NCI-H510A (cell line): ENCODE results near the gene GSS.
"Not testable (repeated sequence)": the region's sequence is repeated elsewhere in the genome, so short reads cannot be mapped to it uniquely, and the experiment has no call there.

Experiments
- DNase-seq: peaks from one replicate; lab custom pipeline; 2025; lab: John Stamatoyannopoulos, UW

The GSS gene

DNA sequence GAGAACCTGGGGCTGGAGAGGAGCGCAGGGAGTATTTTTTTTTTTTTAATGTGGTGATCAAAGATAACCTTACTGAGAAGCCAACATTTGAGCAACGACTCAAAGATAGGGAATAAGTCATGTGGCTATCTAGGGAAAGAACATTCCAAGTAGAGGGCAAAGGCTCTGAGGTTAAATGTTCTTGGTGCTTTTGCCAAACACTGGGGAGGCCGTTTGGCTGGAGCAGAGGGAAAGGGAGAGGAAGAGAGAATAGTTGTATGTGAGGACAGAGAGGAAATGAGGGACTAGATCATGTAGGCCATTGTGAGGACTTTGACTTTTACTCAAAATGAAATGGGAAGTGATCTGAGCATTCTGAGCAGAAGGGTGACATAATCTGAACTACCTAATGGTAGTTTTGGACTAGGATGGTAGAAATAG lies 51.4 kb downstream of the GSS start:
- DNase-seq, result no peak

- not testable (repeated sequence) for DNase-seq
Observed at GRCh38 chr20:34898731-34899130, 56.9 kb downstream of the GSS start.

GRCh38 chr20:34898129-34898528 lies 57.5 kb downstream of the GSS start:
- DNase-seq, result not testable (repeated sequence)

DNA sequence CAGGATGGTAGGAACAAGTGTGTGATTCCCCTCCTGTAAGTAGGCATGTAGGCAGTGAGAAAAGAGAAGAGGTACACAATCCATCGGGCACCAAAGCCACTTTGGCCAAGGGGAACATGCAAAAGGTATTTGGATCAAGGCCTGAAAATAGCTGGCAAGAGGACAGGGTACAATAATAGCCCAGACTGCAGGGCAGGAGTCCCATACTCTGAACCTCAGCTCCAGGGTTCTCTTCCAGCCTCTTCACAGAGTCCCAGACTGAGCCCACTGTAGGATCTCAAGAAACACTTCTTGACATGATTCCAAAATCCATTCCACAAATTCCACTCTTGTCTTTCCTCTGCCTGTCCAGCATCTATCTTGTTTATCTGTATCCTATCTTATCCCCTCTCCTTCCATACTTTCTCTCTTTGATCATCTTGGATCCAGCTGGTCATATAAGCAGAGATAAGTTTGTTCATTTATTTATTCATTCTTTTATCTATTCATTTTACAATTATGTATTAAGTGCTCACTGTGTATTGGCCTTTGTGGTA lies 59.5 kb downstream of the GSS start:
- no peak for DNase-seq

- no peak for DNase-seq
Observed at GRCh38 chr20:34895465-34895864, 60.1 kb downstream of the GSS start.

- DNase-seq, result no peak
Observed at GRCh38 chr20:34894723-34895122, 60.9 kb downstream of the GSS start.

DNA sequence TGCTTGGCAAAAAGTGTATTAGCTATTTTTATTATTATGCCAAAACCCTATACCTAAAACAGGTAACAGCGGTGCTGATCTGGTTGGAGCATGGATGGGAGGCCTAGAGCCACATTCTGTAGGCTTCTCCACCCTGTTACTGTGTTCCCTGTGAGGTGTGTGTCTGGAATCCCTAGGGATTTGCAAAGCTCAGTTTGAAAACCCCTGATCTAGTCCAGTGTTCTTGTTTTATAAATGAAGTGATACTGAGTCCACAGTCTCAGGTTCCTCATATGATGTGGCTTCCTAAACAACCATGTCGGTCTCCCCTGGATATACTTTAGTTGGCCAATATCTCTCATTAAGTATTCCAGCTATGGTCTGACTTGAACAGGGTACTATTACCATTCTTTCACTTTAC lies 62.9 kb downstream of the GSS start:
- DNase-seq, result no peak

- DNase-seq, result no peak
Observed at GRCh38 chr20:34891166-34892062, 64.2 kb downstream of the GSS start.

DNA sequence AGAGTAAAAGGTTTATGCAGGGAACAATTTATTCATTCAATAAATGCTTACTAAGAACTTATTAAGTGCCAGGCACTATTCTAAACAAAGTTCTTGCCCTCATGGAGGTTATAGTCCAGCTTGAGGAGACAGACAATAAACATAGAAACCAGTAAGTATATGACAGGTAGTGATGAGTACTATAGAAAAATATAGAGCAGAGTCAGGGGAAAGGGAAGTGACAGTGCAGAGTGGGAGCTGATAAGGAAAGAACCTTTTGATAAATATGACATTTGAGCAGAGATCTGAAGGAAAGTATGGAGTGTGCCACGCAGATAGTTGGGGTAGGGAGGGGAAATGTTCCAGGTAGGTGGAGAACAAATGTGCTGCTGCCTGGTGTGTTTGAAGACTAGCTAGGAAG lies 67.1 kb downstream of the GSS start:
- no peak for DNase-seq

GRCh38 chr20:34887023-34887422 lies 68.6 kb downstream of the GSS start:
- no peak for DNase-seq

DNA sequence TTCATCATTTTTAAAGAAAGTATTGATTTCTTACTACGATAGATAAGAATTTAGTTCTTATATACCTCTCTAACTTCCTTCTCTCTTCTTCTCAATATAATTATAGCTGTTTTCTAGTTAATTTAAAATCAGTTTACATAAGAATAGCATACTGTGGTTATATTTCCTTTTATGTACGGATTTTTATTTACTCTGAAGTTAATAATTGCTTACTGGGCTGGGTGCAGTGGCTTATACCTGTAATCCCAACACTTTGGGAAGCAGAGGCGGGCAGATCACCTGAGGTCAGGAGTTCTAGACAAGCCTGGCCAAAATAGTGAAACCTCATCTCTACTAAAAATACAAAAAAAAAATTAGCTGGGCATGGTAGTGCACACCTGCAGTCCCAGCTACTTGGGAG lies 69.5 kb downstream of the GSS start:
- no peak for DNase-seq

- no peak for DNase-seq
Observed at GRCh38 chr20:34884260-34884659, 71.3 kb downstream of the GSS start.

GRCh38 chr20:34883809-34884208 lies 71.8 kb downstream of the GSS start:
- DNase-seq, result no peak

GRCh38 chr20:34883087-34883688 lies 72.4 kb downstream of the GSS start:
- DNase-seq, result no peak

GRCh38 chr20:34881689-34882088 lies 73.9 kb downstream of the GSS start:
- DNase-seq, result no peak

- DNase-seq, result not testable (repeated sequence)
Observed at GRCh38 chr20:34880971-34881370, 74.6 kb downstream of the GSS start.

DNA sequence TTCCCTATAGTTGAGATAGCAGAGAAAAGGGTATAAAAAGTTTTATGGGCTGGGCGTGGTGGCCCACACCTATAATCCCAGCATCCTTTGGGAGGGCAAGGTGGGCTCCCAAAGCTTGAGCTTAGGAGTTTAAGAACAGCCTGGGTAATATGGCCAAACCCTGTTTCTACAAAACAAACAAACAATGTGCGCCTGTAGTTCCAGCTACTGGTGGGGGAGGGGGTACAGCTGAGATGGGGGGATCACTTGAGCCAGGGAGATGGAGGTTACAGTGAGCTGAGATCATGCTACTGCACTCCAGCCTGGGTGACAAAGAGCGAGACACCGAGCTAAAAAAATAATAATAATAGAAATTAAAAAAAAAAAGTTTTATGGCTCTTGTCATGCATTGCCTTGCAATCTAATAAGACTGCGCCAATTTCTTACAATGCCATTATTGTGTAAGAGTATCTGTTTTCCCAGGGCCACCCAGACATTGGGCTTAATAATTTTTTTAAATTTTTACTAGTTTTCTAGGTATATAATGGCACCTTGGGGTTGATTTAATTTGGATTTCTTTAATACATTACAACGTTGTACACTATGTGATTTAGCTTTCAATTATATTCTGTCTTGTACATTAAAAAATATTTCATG lies 75.3 kb downstream of the GSS start:
- DNase-seq, result no peak
